KOPT-K1 (cell line): ENCODE results near the gene ESR1.
"Not testable (repeated sequence)": the region's sequence is repeated elsewhere in the genome, so short reads cannot be mapped to it uniquely, and the experiment has no call there.

ENCODE experiments used
- H3K27ac ChIP-seq: fragments of 200-600 bp; sonication (generic); 2 replicates; pipeline ENCODE4 v1.5.1; 2016; ENCODE audit warnings: antibody characterized with exemption, mild to moderate bottlenecking, low read depth, low read length; ENCODE audit not compliant: poor library complexity, severe bottlenecking
- H3K36me3 ChIP-seq: fragments of 200-600 bp; sonication (generic); 2 replicates; pipeline ENCODE4 v1.5.1; 2017; ENCODE audit warnings: antibody characterized with exemption, mild to moderate bottlenecking, low read length, moderate library complexity; ENCODE audit not compliant: insufficient read depth
- H3K9me3 ChIP-seq: fragments of 200-600 bp; sonication (generic); 2 replicates; pipeline ENCODE4 v1.5.1; 2017; ENCODE audit warnings: antibody characterized with exemption, low read length, mild to moderate bottlenecking; ENCODE audit not compliant: insufficient read depth, poor library complexity, severe bottlenecking

The ESR1 gene

DNA sequence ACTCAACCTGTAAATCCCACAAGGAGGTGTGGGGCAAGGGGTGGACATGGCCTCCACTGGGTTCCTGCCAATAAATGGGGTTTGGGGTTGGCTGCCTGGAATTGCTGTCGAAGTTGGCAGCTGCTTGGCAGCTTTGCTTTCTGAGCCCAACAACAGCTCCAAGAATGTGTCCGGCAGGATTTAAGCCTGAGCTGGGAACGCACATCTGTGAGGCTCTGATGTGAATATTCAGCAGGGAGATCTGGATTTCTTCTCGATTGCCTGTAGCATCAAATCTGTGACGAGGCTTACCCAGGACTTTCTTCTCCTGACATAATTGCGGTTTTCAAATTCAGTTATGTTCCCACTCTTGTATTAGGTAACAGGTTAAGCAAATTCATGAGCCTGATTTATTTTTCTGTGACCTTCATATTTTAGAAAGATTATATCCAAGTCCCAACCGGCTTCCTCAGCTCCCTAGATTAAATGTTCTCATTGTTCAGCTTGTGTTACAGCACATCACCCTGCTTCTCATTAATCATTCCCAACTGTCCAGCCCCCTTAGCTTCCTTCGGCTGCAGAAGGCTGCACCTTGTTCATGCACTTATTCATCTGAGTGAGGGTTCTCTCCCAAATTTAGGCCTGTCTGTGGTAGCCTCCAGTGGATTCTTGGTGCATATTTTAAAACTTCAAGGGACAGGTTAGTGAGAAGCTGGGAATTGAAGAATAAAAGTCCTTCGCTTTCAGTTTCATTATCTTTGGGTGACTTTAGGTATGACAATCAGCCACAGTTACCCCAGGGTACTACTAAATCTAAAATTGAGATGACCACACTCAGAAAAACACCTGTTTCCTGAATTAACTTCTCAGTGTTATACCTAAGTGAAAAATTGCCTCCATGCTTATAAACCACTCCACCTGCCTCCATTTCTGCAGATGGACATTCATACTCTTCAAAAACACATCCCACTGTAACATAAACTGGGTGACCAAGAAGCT, 310.0 kb downstream of the ESR1 start:
- Histone ChIP-seq H3K27ac (no peak overlapping the region), H3K36me3 (peaks cover 7% of the 10 kb centered on the region; the same call in 1 of the 2 replicates), H3K9me3 (no peaks in the 10 kb centered on the region)

DNA sequence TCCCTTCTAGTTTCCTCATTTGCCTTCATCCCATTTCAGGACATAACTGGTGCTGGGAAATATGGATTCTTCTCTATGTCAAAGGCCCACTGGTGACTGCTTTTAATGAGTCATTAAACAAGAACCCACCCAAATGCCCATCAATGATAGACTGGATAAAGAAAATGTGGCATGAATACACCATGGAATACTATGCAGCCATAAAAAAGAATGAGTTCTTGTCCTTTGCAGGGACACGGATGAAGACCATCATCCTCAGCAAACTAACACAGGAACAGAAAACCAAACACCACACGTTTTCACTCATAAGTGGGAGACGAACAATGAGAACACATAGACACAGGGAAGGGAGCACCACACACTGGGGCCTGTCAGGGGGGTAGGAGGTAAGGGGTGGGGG, 310.7 kb downstream of the ESR1 start:
- Histone ChIP-seq H3K27ac (no peak overlapping the region), H3K9me3 (no peaks in the 10 kb centered on the region), H3K36me3 (peaks cover 8% of the 10 kb centered on the region; the same call in 1 of the 2 replicates)

DNA sequence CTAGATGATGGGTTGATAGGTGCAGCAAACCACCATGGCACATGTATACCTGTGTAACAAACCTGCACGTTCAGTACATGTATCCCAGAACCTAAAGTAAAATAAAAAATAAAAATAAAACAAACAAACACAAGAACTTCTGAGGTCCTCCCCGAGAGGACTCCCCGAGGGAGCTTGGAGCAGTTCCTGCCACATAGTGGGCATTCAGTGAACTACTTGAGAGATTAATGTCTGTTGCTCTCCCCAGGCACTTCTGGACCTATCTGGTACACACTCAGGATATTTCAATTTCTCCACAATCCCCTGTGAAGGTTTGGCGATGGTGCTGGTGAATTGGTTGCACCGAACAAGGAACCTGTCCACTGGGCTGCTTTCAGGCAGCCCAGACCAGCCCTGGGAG, 311.2 kb downstream of the ESR1 start:
- no peak overlapping the region for H3K27ac ChIP-seq
- H3K9me3 ChIP-seq, result no peaks in the 10 kb centered on the region
- peaks cover 8% of the 10 kb centered on the region; the same call in 1 of the 2 replicates for H3K36me3 ChIP-seq

DNA sequence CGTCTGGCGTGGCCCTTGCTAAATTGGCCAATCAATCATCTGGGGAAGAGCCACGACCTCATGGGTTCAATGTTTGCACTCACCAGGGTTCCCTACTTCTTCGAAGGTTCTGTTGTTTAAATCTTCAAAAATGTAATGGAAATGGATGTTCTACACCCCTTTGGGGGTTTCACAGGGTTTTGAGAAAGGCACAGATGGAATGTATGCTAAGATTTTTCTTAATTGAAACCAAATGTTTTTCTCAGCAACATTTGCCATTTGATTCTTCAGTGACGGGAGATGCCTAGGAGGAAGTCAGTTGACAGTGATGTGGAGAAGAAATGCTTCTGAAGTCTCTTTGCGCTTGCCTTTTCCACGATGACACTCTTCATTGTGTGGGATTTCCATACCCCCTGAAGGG, 312.3 kb downstream of the ESR1 start:
- no peaks in the 10 kb centered on the region for H3K9me3 ChIP-seq
- H3K36me3 ChIP-seq, result peaks cover 8% of the 10 kb centered on the region; the same call in 1 of the 2 replicates
- no peak overlapping the region for H3K27ac ChIP-seq

DNA sequence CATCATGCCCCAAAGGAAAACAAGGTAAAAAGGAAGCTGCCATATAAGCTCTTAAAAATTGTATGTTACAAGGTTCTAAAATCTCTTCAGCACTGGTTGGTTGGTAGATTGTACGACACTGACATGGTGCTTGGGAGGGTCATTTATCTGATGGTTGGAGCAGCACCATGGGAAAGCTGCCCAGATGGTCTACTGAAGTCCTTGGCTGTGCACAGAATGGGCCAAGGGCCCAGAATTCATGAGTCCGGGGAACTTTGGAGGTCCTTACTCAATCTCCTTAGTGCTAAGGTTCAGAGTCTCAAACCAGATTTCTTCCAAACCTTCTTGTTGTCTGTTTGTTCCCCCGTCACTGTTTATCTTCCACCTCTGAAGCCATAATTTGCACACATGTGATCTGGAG, 314.4 kb downstream of the ESR1 start:
- H3K27ac ChIP-seq, result no peak overlapping the region

DNA sequence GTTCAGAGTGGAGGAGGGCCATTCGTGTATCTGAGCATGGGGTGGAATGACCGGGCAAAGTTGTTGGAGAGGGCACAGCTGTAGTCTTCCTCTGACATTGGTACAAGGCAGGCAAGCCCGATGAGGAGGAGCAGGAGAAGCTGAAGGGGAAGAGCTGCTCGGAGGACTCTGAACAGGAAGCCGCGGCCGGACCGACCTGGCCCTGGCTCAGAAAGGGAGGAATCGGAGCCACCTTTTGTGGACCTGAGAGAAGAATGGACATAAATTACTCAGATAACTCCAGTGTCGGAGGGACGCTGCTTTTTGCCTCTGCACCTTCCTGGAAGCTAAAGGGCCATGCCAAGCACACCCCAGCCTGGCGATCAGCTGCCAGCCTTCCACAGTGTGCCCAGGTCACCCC, 315.0 kb downstream of the ESR1 start:
- Histone ChIP-seq H3K36me3 (peaks cover 8% of the 10 kb centered on the region; the same call in 1 of the 2 replicates), H3K9me3 (no peaks in the 10 kb centered on the region), H3K27ac (no peak overlapping the region)

More for the DNA sequence above, 314.4 kb downstream of the ESR1 start:
- no peaks in the 10 kb centered on the region for H3K9me3 ChIP-seq
- H3K36me3 ChIP-seq, result peaks cover 8% of the 10 kb centered on the region; the same call in 1 of the 2 replicates

- Histone ChIP-seq H3K9me3 (no peaks in the 10 kb centered on the region), H3K27ac (no peak overlapping the region), H3K36me3 (peaks cover 8% of the 10 kb centered on the region; the same call in 1 of the 2 replicates)
Measured at GRCh38 chr6:152123076-152123475, 315.6 kb downstream of the ESR1 start.

GRCh38 chr6:152124429-152125074, 317.1 kb downstream of the ESR1 start:
- Histone ChIP-seq H3K36me3 (peaks cover 8% of the 10 kb centered on the region; the same call in 1 of the 2 replicates), H3K27ac (no peak overlapping the region)

DNA sequence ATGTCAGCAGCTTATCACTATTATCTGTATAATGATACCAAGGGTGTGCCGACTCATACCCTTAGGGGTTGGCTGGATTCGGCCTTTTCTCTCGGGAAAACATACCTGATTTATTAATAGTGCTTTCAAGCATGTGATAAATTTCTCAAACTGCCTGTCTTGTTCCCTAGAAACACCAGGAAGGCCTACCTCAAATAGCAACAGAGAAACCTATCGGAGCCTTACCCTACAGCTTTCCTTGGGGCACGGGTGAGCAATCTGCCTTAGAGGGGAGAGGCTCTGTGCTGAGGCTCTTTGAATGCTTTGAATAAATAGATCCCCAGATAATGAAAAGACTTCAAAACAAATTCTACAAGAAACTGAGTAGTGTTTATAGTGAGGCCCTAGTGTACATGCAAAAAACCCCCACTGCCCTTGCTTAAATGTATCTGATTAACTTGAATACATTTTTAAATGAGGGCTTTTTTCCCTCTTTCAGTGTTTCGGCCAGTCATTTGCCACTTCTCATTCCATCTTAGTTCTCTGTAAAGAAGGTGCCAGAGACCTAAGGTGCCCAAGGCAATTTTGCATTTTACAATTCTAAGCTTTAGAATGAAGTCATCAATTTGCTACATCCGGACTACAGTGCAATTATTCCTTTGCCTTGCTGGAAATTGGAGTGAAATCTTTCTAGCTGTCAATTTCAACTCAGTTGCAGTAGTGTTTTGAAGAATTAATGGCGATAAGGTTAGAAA, 320.1 kb downstream of the ESR1 start:
- no peak overlapping the region for H3K27ac ChIP-seq
- H3K36me3 ChIP-seq, result peaks cover 13% of the 10 kb centered on the region
- H3K9me3 ChIP-seq, result no peaks in the 10 kb centered on the region

More at GRCh38 chr6:152124429-152125074, 317.1 kb downstream of the ESR1 start:
- H3K9me3 ChIP-seq, result no peaks in the 10 kb centered on the region

DNA sequence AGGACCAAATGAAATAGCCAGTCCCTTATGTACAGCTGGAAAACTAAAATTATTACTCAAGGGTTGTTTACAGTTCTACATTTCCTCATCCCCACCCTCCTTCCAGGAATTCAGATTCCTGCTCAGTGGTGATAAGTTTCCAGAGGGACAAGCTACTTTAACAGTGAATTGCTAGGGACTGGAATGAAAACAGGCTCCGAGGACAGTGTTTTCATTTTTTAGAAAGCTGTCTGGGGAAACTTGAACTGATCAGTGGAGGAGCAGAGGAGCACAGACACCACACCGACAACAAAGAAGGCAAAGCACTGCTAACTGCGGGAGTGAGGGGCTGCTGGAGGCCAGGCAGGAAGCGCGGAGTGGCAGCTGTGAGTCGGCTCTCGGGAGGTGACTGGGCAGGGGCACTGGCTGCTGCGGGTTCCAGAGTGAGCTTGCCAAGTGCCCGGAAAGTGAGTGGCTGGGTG, 322.2 kb downstream of the ESR1 start:
- peaks cover 32% of the 10 kb centered on the region for H3K36me3 ChIP-seq

DNA sequence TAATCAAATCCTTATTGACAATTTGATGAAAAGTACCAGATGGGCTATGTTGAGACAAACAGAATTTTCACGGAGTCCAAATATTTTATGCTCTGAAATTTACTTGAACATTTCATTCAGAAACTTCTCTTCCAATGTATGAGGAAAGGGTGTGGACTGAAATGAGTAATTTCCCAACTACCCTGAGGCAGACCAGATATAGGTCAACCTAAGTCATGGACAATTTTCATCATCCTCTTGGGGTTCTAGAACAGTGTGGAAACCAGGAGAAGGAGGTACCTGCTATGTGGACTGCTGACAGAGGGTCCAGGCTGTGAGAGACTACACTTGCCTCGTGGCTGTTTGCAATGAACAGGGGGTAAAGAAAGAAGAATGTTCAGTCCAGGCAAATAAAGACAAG, 323.0 kb downstream of the ESR1 start:
- Histone ChIP-seq H3K27ac (no peak overlapping the region), H3K36me3 (peaks cover 39% of the 10 kb centered on the region), H3K9me3 (no peaks in the 10 kb centered on the region)

More for the DNA sequence above, 322.2 kb downstream of the ESR1 start:
- H3K9me3 ChIP-seq, result no peaks in the 10 kb centered on the region
- no peak overlapping the region for H3K27ac ChIP-seq

DNA sequence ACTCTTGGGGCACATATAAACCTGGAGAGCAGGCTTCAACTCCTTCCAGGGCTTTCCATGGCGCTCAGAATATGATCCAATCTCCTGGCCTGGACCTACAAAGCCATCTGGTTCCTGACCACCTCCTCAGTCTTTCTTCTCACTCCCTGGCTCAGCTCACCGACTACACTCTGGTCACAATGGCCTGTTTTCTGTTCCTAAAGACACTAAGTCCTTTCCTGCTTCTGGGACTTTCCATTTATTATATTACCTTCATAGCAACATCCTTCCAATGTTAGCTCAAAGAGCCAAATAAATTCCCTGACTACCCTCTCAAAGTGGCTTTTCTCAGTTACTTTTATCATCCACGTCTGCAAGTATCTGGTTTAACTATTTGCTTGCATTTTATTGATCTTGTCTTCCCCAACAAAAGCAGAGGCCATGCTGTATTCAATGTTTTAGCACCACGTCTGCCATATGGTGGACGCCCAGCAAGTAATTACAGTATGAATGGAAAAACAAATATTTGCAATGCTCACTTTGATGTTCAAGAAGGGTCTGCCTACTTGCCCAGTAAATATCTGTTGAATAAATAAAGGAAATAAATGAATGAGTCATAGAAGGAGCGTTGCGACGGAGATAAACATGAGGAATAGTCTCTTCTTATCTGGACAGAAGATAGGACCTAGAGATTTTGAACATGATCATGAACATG, 328.4 kb downstream of the ESR1 start:
- H3K36me3 ChIP-seq, result peaks cover 60% of the 10 kb centered on the region
- H3K27ac ChIP-seq, result no peak overlapping the region
- no peaks in the 10 kb centered on the region for H3K9me3 ChIP-seq

GRCh38 chr6:152136449-152136825, 329.0 kb downstream of the ESR1 start:
- Histone ChIP-seq H3K36me3 (peaks cover 58% of the 10 kb centered on the region), H3K9me3 (no peaks in the 10 kb centered on the region), H3K27ac (no peak overlapping the region)

DNA sequence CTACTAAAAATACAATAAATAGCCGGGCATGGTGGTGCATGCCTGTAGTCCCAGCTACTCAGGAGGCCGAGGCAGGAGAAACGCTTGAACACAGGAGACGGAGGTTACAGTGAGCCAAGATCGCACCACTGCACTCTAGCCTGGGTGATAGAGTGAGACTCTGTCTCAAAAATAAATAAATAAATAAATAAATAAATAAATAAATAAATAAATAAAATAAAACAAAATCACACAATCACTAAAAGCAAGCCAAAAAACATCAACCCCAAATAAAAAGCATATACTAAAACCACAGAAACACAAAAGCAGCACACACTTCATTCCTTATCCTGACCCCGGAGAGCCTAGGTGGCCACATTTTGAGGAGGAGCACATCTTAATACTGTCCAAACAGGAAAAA, 330.9 kb downstream of the ESR1 start:
- peaks cover 40% of the 10 kb centered on the region for H3K36me3 ChIP-seq
- H3K9me3 ChIP-seq, H3K27ac ChIP-seq: not testable (repeated sequence)
